Ovary (tissue), 9 donors: ENCODE data around the gene LRRN3. TPM values are rescaled to one million over a fixed set of nuclear protein-coding genes. Genes with fewer than 3 reads are reported as not detected.

Experiments used
- DNase-seq, 5 donors: peaks; one replicate each; pipeline ENCODE4 v3.0.0-alpha.2; 2019 to 2020
- H3K27ac ChIP-seq, 2 donors: fragments of 200-600 bp; one replicate each; pipeline versions ENCODE4 v1.5.1 to v1.8.0; 2019 to 2022
- H3K27me3 ChIP-seq: fragments of 200-600 bp; one replicate; pipeline ENCODE4 v1.8.0; 2022
- H3K36me3 ChIP-seq: fragments of 200-600 bp; sonication (generic); one replicate; pipeline ENCODE4 v1.5.1; 2019
- H3K4me1 ChIP-seq: one replicate; pipeline ENCODE4 v1.8.1; 2013; ENCODE audit warnings: mild to moderate bottlenecking, moderate library complexity; ENCODE audit not compliant: insufficient read depth
- H3K4me3 ChIP-seq: fragments of 200-600 bp; sonication (generic); one replicate; pipeline ENCODE4 v1.5.1; 2017
- H3K9me3 ChIP-seq, 2 donors: fragments of 200-600 bp in 1 of 2; sonication (generic) in 1 of 2; one replicate each; pipeline versions ENCODE4 v1.5.1 to v1.8.1; 2013 to 2019; ENCODE audit warnings: mild to moderate bottlenecking in 1 of 2, moderate library complexity in 1 of 2
- CTCF ChIP-seq, 3 donors: fragments of 450-650 bp in 2 of 3; fragments of 200-600 bp in 1 of 3; IDR thresholded peaks; one replicate each; pipeline versions ENCODE4 v1.5.1 to v1.8.0; 2016 to 2022; ENCODE audit warnings: antibody characterized with exemption in 3 of 3, mild to moderate bottlenecking in 1 of 3
- EP300 ChIP-seq: sonication (generic); formaldehyde crosslinking; IDR thresholded peaks from one replicate; pipeline ENCODE4 v1.6.1; 2017; ENCODE audit warnings: antibody characterized with exemption
- POLR2A ChIP-seq: fragments of 450-650 bp; IDR thresholded peaks from one replicate; pipeline ENCODE4 v1.6.1; 2017; ENCODE audit warnings: antibody characterized with exemption, mild to moderate bottlenecking, moderate library complexity
- WGBS, 3 donors: extraction: QIAGEN DNeasy Blood & Tissue Kit in 1 of 3; methylation state at CpG; one replicate each; pipeline versions ENCODE4 v1.1.5 to v1.1.7; 2013 to 2017; 5-methylcytosine and 5-hydroxymethylcytosine counted together
- intact Hi-C, 4 donors: fragments of 100-400 bp; cut with DNase I; formaldehyde crosslinking; loops; one replicate each; pipeline versions ENCODE4 v1.11.0 to v1.15.1; 2022 to 2023
- polyA plus RNA-seq, 2 donors: library from polyadenylated mRNA; stranded (reverse); fragments of 200-250 nt in 1 of 2; fragments of 350-450 nt in 1 of 2; fragmentation: Illumina TruSeq in 1 of 2; extraction: RNeasy Lipid Tissue Mini Kit (QIAGEN cat#74804) in 1 of 2; gene quantifications; one replicate each; pipeline ENCODE4 v1.2.3, GENCODE V29; 2013 to 2014
- total RNA-seq, 7 donors: library from RNA; depleted of rRNA in 2 of 7; stranded (reverse); fragments of >200 nt in 2 of 7; fragmentation: NEBNext Ultra II Directional in 3 of 7; extraction: Animal tissue kit (Norgen Biotek cat#: 25700) in 3 of 7; gene quantifications; one replicate each; pipeline versions ENCODE4 v1.1.0 to v1.2.4, GENCODE V29; 2016 to 2023
- donor health status: DM: no; HTN: no; CAD: no; lungs with moderate emphysema.
- donor health status: DM: no; HTN: no; CAD: no.
- donor health status: Bipolar disorder and iron deficiency.
- donor health status: DM: yes; HTN: yes; CAD: no.
- donor health status: DM: no; HTN: no; CAD: no.
- donor health status: DM: yes; HTN: yes; CAD: no.

Gene LRRN3
- total and polyA plus RNA-seq, 9 donors = 0.24 to 5.3 (median 1.1) TPM

DNA sequence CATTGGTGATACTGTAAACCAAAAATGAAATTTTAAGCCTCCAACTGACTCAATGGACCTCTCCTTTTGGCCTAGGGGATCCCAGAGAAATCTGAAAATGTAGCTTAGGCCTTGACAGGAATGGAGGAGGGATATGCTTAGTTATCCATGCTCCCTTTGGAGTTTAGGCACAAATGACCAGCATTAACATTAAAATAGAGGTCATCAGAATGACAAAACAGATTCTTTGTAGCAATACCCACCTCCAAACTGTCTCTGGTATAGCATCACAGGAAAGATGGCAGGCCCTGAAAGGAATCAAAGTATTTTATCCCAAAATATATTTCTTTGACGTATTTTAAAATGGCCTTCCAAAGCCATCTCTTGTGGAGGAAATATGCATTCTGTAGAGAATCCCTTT, 39.1 kb upstream of the LRRN3 start:
- Histone ChIP-seq H3K9me3 (no peaks in the 10 kb centered on the region), H3K36me3 (no peaks in the 10 kb centered on the region), H3K4me3 (no peak overlapping the region), H3K27ac (no peak overlapping the region), H3K27me3 (no peaks in the 10 kb centered on the region), H3K4me1 (no peaks in the 10 kb centered on the region)
- intact Hi-C loops = no loop called here
- no peak for DNase-seq
- 95 to 100% (median 97%) methylated on average over 1 of the region's 1 CpG for WGBS, 3 donors
- TF ChIP-seq CTCF (IDR thresholded peaks at IDR 0.05) (no peak), POLR2A (no peak), EP300 (no peak)

DNA sequence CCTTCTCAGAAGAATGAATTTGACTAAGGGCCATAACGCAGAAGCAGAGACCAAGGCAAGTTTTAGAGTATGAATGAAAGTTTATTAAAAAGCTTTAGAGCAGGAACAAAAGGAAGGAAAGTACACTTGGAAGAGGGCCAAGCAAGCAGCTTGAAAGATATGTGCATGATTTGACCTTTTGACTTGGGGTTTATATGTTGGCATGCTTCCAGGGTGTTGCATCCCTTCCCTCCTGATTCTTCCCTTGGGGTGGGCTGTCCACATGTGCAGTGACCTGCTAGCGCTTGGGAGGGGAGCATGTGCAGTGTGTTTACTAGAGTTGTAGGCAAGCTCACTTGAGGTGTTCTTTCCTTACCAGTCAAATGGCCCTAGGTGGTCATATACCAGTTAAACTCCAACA, 37.9 kb upstream of the LRRN3 start:
- Histone ChIP-seq H3K4me1 (no peaks in the 10 kb centered on the region), H3K27ac (no peak overlapping the region), H3K27me3 (no peaks in the 10 kb centered on the region), H3K4me3 (no peak overlapping the region), H3K36me3 (no peaks in the 10 kb centered on the region), H3K9me3 (no peaks in the 10 kb centered on the region)
- no peak for DNase-seq
- intact Hi-C loops = no loop called here
- 97 to 99% (median 97%) methylated on average over 2 of the region's 2 CpGs for WGBS, 3 donors
- TF ChIP-seq EP300 (no peak), POLR2A (no peak), CTCF (IDR thresholded peaks at IDR 0.05) (no peak)

DNA sequence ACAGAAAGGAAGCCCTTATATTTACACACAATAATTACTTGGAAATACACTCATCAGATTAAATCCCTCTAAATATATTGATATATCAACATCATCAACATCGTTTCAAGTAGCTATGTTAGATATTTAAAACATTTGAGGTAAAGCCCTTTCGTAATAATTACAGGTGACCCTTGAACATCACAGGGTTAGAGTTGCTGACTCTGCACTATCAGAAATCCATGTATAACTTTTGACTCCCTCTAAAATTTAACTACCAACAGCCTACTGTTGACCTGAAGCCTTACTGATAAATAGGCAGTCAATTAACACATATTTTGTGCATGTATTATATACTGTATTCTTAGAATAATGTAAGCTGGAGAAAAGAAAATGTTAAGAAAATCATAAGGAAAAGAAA, 34.6 kb upstream of the LRRN3 start:
- TF ChIP-seq CTCF (IDR thresholded peaks at IDR 0.05) = no peak
- 94 to 98% (median 96%) methylated on average over 2 of the region's 2 CpGs for WGBS, 3 donors
- Histone ChIP-seq H3K4me1 (no peaks in the 10 kb centered on the region), H3K36me3 (no peaks in the 10 kb centered on the region), H3K27ac (no peak overlapping the region), H3K4me3 (no peak overlapping the region), H3K27me3 (no peaks in the 10 kb centered on the region), H3K9me3 (no peaks in the 10 kb centered on the region)
- DNase-seq = no peak
- intact Hi-C loops = no loop called here

DNA sequence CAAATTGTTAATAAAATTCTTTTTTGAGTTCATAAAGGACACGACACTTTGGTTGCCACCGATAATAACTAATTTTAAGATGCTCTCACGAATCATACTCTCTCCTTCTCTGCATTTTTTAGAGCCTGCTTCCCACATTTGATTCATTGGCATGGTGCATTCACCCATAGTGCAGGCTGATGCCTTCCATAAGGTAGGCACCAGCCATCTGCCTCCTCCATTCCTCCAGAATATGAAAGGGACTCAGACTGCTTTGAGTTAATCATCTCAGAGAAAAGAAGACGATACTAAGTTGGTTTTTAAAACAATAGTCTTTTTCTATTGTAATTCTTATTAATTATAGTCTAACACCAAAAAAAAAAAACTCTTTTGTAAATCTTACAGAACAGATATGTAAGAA, 33.9 kb upstream of the LRRN3 start:
- intact Hi-C loops = no loop called here
- H3K4me3 ChIP-seq = no peak overlapping the region
- TF ChIP-seq POLR2A = no peak
- no peak for TF ChIP-seq EP300
- TF ChIP-seq CTCF (IDR thresholded peaks at IDR 0.05) = no peak
- WGBS, 3 donors = 94 to 95% (median 94%) methylated on average over 4 of the region's 4 CpGs
- H3K27ac ChIP-seq = no peak overlapping the region
- no peaks in the 10 kb centered on the region for H3K36me3 ChIP-seq
- H3K9me3 ChIP-seq = no peaks in the 10 kb centered on the region
- no peaks in the 10 kb centered on the region for H3K4me1 ChIP-seq
- no peak for DNase-seq
- H3K27me3 ChIP-seq = no peaks in the 10 kb centered on the region

DNA sequence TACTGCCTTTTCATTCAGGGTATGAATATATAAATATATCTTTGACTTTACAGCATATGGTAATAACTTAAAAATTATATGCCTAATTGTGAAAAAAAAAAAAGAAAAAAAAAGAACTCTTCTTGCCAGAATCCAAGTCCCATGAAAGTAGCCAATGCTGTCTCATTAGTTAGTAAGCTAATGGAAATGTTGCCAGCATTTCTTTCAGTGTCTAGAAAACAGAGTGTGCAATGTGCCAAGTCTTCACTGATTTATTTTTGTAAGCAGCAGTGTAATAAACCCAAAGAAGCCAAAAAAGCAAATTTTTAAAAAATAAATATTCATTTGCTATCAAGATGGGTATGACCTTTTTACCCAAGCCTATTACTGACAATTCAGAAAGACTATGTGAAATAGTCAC, 31.1 kb upstream of the LRRN3 start:
- peaks cover 0 to 7% of the 10 kb centered on the region in 2 donors for H3K9me3 ChIP-seq
- H3K36me3 ChIP-seq = no peaks in the 10 kb centered on the region
- H3K4me3 ChIP-seq = no peak overlapping the region
- no peak for DNase-seq
- intact Hi-C loops = no loop called here
- H3K4me1 ChIP-seq = no peaks in the 10 kb centered on the region
- H3K27me3 ChIP-seq = no peaks in the 10 kb centered on the region
- TF ChIP-seq EP300 = no peak
- TF ChIP-seq CTCF (IDR thresholded peaks at IDR 0.05) = no peak
- no peak for TF ChIP-seq POLR2A
- H3K27ac ChIP-seq = no peak overlapping the region
